Natural killer cell treated with Interleukin-12 subunit alpha and Interleukin-12 subunit beta and Interleukin-15 and Interleukin-18, amount 100 ng/mL, for 72 hours (primary cell): Measurements from ENCODE around the gene TESPA1. TPM values are rescaled to one million over a fixed set of nuclear protein-coding genes. Genes with fewer than 3 reads are reported as not detected.

ENCODE experiments used
- ATAC-seq, 2 donors: fragments of 150-1000 bp; cut with Tn5 transposase in 1 of 2; sonication (Bioruptor Pico), chemical (Tn5 transposase) in 1 of 2; 2 replicates each; pipeline ENCODE4 v1.10.0; 2021
- DNase-seq: peaks from one replicate; pipeline ENCODE4 v3.0.0; 2022; ENCODE audit warnings: low spot score
- H3K27ac Mint-ChIP-seq, 2 donors: 1 replicate in 1 of 2; 2 replicates in 1 of 2; pipeline ENCODE4 v1.8.0; 2022; ENCODE audit warnings: mixed read lengths in 2 of 2, mild to moderate bottlenecking in 1 of 2, moderate library complexity in 1 of 2
- H3K27me3 Mint-ChIP-seq, 2 donors: 1 replicate in 1 of 2; 2 replicates in 1 of 2; pipeline ENCODE4 v1.8.0; 2022; ENCODE audit warnings: mixed read lengths in 2 of 2
- H3K36me3 Mint-ChIP-seq: one replicate; pipeline ENCODE4 v1.8.0; 2022; ENCODE audit warnings: mixed read lengths
- H3K4me1 Mint-ChIP-seq, 2 donors: 1 replicate in 1 of 2; 2 replicates in 1 of 2; pipeline ENCODE4 v1.8.0; 2022; ENCODE audit warnings: low read depth in 2 of 2, mixed read lengths in 2 of 2, mild to moderate bottlenecking in 1 of 2
- H3K4me3 Mint-ChIP-seq: one replicate; pipeline ENCODE4 v1.8.0; 2022; ENCODE audit warnings: mixed read lengths
- H3K9me3 Mint-ChIP-seq: 2 replicates; pipeline ENCODE4 v1.8.0; 2022; ENCODE audit warnings: mixed read lengths
- total RNA-seq, 2 donors: library from RNA; stranded (reverse); gene quantifications; one replicate each; pipeline ENCODE4 v1.2.3, GENCODE V29; 2022

The TESPA1 gene
- total RNA-seq, 2 donors from 2014 or later, result 45.9 to 67.2 TPM

- peaks cover 39% of the 10 kb centered on the region for H3K36me3 Mint-ChIP-seq
- peak overlapping the region in 1 of 2 donors; percentile 85 for H3K27ac Mint-ChIP-seq
- no peak for ATAC-seq
- no peaks in the 10 kb centered on the region for H3K9me3 Mint-ChIP-seq
- peaks cover 44 to 50% of the 10 kb centered on the region in 2 donors for H3K4me1 Mint-ChIP-seq
- no peak overlapping the region for H3K4me3 Mint-ChIP-seq
- no peaks in the 10 kb centered on the region for H3K27me3 Mint-ChIP-seq
- DNase-seq, result no peak
Observed at GRCh38 chr12:54975272-54975671, 9.3 kb downstream of the TESPA1 start.

- ATAC-seq, result no peak
- DNase-seq, result no peak
- Mint-ChIP-seq H3K27ac (no peak overlapping the region), H3K9me3 (no peaks in the 10 kb centered on the region), H3K4me3 (no peak overlapping the region), H3K36me3 (peaks cover 31% of the 10 kb centered on the region), H3K27me3 (no peaks in the 10 kb centered on the region), H3K4me1 (peaks cover 35 to 40% of the 10 kb centered on the region in 2 donors)
Observed at GRCh38 chr12:54974279-54974678, 10.3 kb downstream of the TESPA1 start.

GRCh38 chr12:54973556-54973955 is 11.0 kb downstream of the TESPA1 start:
- no peak for DNase-seq
- Mint-ChIP-seq H3K36me3 (peaks cover 24% of the 10 kb centered on the region), H3K4me1 (peaks cover 32 to 35% of the 10 kb centered on the region in 2 donors), H3K9me3 (no peaks in the 10 kb centered on the region), H3K27me3 (no peaks in the 10 kb centered on the region), H3K4me3 (no peak overlapping the region), H3K27ac (no peak overlapping the region)
- ATAC-seq, result no peak

GRCh38 chr12:54970741-54971140 is 13.8 kb downstream of the TESPA1 start:
- DNase-seq (no peak), ATAC-seq (no peak)
- H3K9me3 Mint-ChIP-seq, result no peaks in the 10 kb centered on the region
- no peak overlapping the region for H3K4me3 Mint-ChIP-seq
- H3K36me3 Mint-ChIP-seq, result peaks cover 17% of the 10 kb centered on the region
- H3K4me1 Mint-ChIP-seq, result peaks cover 19 to 25% of the 10 kb centered on the region in 2 donors
- H3K27ac Mint-ChIP-seq, result peak overlapping the region in 1 of 2 donors; percentile 35
- no peaks in the 10 kb centered on the region for H3K27me3 Mint-ChIP-seq

- no peaks in the 10 kb centered on the region for H3K27me3 Mint-ChIP-seq
- H3K4me1 Mint-ChIP-seq, result peaks cover 13 to 20% of the 10 kb centered on the region in 2 donors
- H3K36me3 Mint-ChIP-seq, result peaks cover 24% of the 10 kb centered on the region
- H3K9me3 Mint-ChIP-seq, result no peaks in the 10 kb centered on the region
- no peak for ATAC-seq
- no peak for DNase-seq
- H3K4me3 Mint-ChIP-seq, result no peak overlapping the region
- H3K27ac Mint-ChIP-seq, result peak overlapping the region; percentile 6 to 20
Observed at GRCh38 chr12:54968181-54968730, 16.3 kb downstream of the TESPA1 start.

GRCh38 chr12:54967461-54967860 is 17.1 kb downstream of the TESPA1 start:
- peaks cover 15 to 21% of the 10 kb centered on the region in 2 donors for H3K4me1 Mint-ChIP-seq
- H3K27me3 Mint-ChIP-seq, result no peaks in the 10 kb centered on the region
- ATAC-seq (no peak), DNase-seq (no peak)
- H3K27ac Mint-ChIP-seq, result peak overlapping the region in 1 of 2 donors; percentile 6
- H3K9me3 Mint-ChIP-seq, result no peaks in the 10 kb centered on the region
- peaks cover 29% of the 10 kb centered on the region for H3K36me3 Mint-ChIP-seq
- no peak overlapping the region for H3K4me3 Mint-ChIP-seq

- Mint-ChIP-seq H3K27ac (peak overlapping the region in 1 of 2 donors; percentile 93), H3K4me3 (no peak overlapping the region), H3K27me3 (no peaks in the 10 kb centered on the region), H3K9me3 (no peaks in the 10 kb centered on the region), H3K4me1 (peaks cover 35 to 41% of the 10 kb centered on the region in 2 donors), H3K36me3 (peaks cover 58% of the 10 kb centered on the region)
- DNase-seq, result no peak
- no peak for ATAC-seq
Observed at GRCh38 chr12:54961190-54961589, 23.4 kb downstream of the TESPA1 start.

- no peaks in the 10 kb centered on the region for H3K27me3 Mint-ChIP-seq
- peaks cover 49 to 58% of the 10 kb centered on the region in 2 donors for H3K4me1 Mint-ChIP-seq
- peaks cover 61% of the 10 kb centered on the region for H3K36me3 Mint-ChIP-seq
- no peak for ATAC-seq
- no peak for DNase-seq
- peak overlapping the region; percentile 72 for H3K4me3 Mint-ChIP-seq
- H3K9me3 Mint-ChIP-seq, result no peaks in the 10 kb centered on the region
- peak overlapping the region; percentile 84 to 93 for H3K27ac Mint-ChIP-seq
Observed at GRCh38 chr12:54959291-54960018, 25.1 kb downstream of the TESPA1 start.

GRCh38 chr12:54958048-54958658 is 26.4 kb downstream of the TESPA1 start:
- peak overlapping the region; percentile 72 for H3K4me3 Mint-ChIP-seq
- H3K27me3 Mint-ChIP-seq, result no peaks in the 10 kb centered on the region
- H3K27ac Mint-ChIP-seq, result peak overlapping the region; percentile 84 to 93
- peaks cover 61% of the 10 kb centered on the region for H3K36me3 Mint-ChIP-seq
- ATAC-seq (no peak), DNase-seq (peak; percentile 82)
- H3K9me3 Mint-ChIP-seq, result peaks cover 4% of the 10 kb centered on the region
- H3K4me1 Mint-ChIP-seq, result peaks cover 55 to 67% of the 10 kb centered on the region in 2 donors

GRCh38 chr12:54956818-54957641 is 27.5 kb downstream of the TESPA1 start:
- H3K9me3 Mint-ChIP-seq, result peaks cover 8% of the 10 kb centered on the region
- H3K4me3 Mint-ChIP-seq, result peak overlapping the region; percentile 72
- peaks cover 56% of the 10 kb centered on the region for H3K36me3 Mint-ChIP-seq
- H3K27ac Mint-ChIP-seq, result peak overlapping the region; percentile 84 to 93
- H3K4me1 Mint-ChIP-seq, result peaks cover 56 to 67% of the 10 kb centered on the region in 2 donors
- ATAC-seq, result peak; percentile 66 to 78
- H3K27me3 Mint-ChIP-seq, result no peaks in the 10 kb centered on the region
- DNase-seq, result no peak

GRCh38 chr12:54956322-54956721 is 28.2 kb downstream of the TESPA1 start:
- Mint-ChIP-seq H3K27me3 (no peaks in the 10 kb centered on the region), H3K27ac (peak overlapping the region; percentile 84 to 93), H3K4me3 (peak overlapping the region; percentile 72), H3K4me1 (peaks cover 60 to 74% of the 10 kb centered on the region in 2 donors), H3K36me3 (peaks cover 57% of the 10 kb centered on the region), H3K9me3 (peaks cover 10% of the 10 kb centered on the region)
- DNase-seq (no peak), ATAC-seq (peak; percentile 69 to 76)

GRCh38 chr12:54954801-54955200 is 29.8 kb downstream of the TESPA1 start:
- DNase-seq, result no peak
- Mint-ChIP-seq H3K4me3 (peak overlapping the region; percentile 72), H3K27me3 (no peaks in the 10 kb centered on the region), H3K27ac (peak overlapping the region; percentile 84 to 93), H3K4me1 (peaks cover 67 to 84% of the 10 kb centered on the region in 2 donors), H3K36me3 (peaks cover 68% of the 10 kb centered on the region), H3K9me3 (peaks cover 15% of the 10 kb centered on the region)
- ATAC-seq, result no peak

- Mint-ChIP-seq H3K9me3 (peaks cover 15% of the 10 kb centered on the region), H3K4me3 (no peak overlapping the region), H3K27ac (peak overlapping the region; percentile 41 to 84), H3K27me3 (no peaks in the 10 kb centered on the region), H3K4me1 (peaks cover 61 to 81% of the 10 kb centered on the region in 2 donors), H3K36me3 (peaks cover 67% of the 10 kb centered on the region)
- DNase-seq (no peak), ATAC-seq (no peak)
Observed at GRCh38 chr12:54954228-54954627, 30.3 kb downstream of the TESPA1 start.
